HAP-1 (cell line): ENCODE data around the gene KCNAB1.

Experiments
- DNase-seq, 2 experiments: peaks; one replicate each; pipeline ENCODE4 v3.0.0-alpha.2; 2016 to 2020; ENCODE audit warnings: low spot score in 2 of 2
- H3K27me3 ChIP-seq: fragments of 250-450 bp; sonication (Bioruptor Pico); 2 replicates; pipeline ENCODE4 v1.5.1; 2020; ENCODE audit warnings: low read depth, mild to moderate bottlenecking, moderate library complexity
- H3K36me3 ChIP-seq: fragments of 250-450 bp; sonication (Bioruptor Pico); replicated peaks from 2 replicates; pipeline ENCODE4 v1.5.1; 2020; ENCODE audit warnings: mild to moderate bottlenecking
- H3K4me1 ChIP-seq: fragments of 250-450 bp; sonication (Bioruptor Pico); 2 replicates; pipeline ENCODE4 v1.5.1; 2020; ENCODE audit warnings: mild to moderate bottlenecking
- H3K4me3 ChIP-seq: fragments of 250-450 bp; sonication (Bioruptor Pico); 2 replicates; pipeline ENCODE4 v1.5.1; 2020; ENCODE audit warnings: mild to moderate bottlenecking, moderate library complexity
- H3K9me3 ChIP-seq: fragments of 250-450 bp; sonication (Bioruptor Pico); 2 replicates; pipeline ENCODE4 v1.5.1; 2020; ENCODE audit warnings: mild to moderate bottlenecking, moderate library complexity
- in situ Hi-C: fragments of 300-500 bp; cut with MboI; formaldehyde crosslinking; loops from 3 replicates; pipeline ENCODE4 v1.14.3; 2020; ENCODE audit warnings: low sequenced_read_pairs, inconsistent platforms, mixed read lengths

KCNAB1 gene

GRCh38 chr3:156379327-156379726, 258.9 kb downstream of the KCNAB1 start:
- Histone ChIP-seq H3K9me3 (no peaks in the 10 kb centered on the region), H3K4me3 (no peak overlapping the region), H3K27me3 (peaks cover 2% of the 10 kb centered on the region), H3K4me1 (no peaks in the 10 kb centered on the region), H3K36me3 (no peaks in the 10 kb centered on the region)
- DNase-seq = no peak
- in situ Hi-C loops = no loop called here

- in situ Hi-C loops = loop anchor here (10.0 kb wide), 1 partner anchor 226 kb away; no protein-coding TSS in a partner anchor
- Histone ChIP-seq H3K36me3 (no peaks in the 10 kb centered on the region), H3K4me1 (no peaks in the 10 kb centered on the region), H3K27me3 (peaks cover 19% of the 10 kb centered on the region), H3K9me3 (no peaks in the 10 kb centered on the region), H3K4me3 (no peak overlapping the region)
- DNase-seq = no peak
Measured at GRCh38 chr3:156381253-156381652, 260.9 kb downstream of the KCNAB1 start.

GRCh38 chr3:156382458-156383346, 262.3 kb downstream of the KCNAB1 start:
- H3K4me3 ChIP-seq = no peak overlapping the region
- H3K4me1 ChIP-seq = no peaks in the 10 kb centered on the region
- in situ Hi-C loops = loop anchor here (10.0 kb wide), 1 partner anchor 228 kb away; no protein-coding TSS in a partner anchor
- H3K36me3 ChIP-seq = no peaks in the 10 kb centered on the region
- H3K9me3 ChIP-seq = no peaks in the 10 kb centered on the region
- DNase-seq = peak; percentile 47 to 72
- H3K27me3 ChIP-seq = peaks cover 21% of the 10 kb centered on the region

DNA sequence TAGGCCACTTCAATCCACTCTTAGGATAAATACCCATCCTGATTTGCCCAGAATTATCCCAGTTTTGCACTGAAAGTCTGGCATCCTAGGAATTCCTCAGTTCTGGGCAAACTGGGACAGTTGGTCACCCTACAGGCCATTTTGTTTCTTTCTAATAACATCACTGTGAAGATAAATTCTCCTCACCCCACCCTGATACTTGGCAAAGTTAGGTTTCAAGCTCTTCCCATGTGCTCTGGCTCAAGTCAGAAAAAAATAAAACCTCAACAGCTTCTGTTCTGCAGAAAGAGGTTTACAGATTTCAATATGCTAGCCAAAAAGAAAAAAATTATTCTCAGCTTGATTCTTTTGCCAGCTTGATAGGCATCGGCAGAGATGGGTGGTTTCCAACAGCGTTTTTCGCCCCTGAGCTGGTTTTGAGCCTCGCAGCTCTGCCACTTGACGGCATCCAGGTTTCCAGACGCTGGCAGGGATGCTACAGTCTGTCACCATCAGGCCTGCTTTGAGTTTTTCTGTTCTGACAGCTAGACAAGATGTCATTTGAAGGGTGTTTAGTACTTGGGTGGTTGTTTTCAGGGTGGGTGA, 263.2 kb downstream of the KCNAB1 start:
- Histone ChIP-seq H3K36me3 (no peaks in the 10 kb centered on the region), H3K27me3 (peaks cover 21% of the 10 kb centered on the region), H3K9me3 (no peaks in the 10 kb centered on the region), H3K4me3 (no peak overlapping the region), H3K4me1 (no peaks in the 10 kb centered on the region)
- in situ Hi-C loops = loop anchor here (10.0 kb wide), 1 partner anchor 229 kb away; no protein-coding TSS in a partner anchor
- DNase-seq = no peak

DNA sequence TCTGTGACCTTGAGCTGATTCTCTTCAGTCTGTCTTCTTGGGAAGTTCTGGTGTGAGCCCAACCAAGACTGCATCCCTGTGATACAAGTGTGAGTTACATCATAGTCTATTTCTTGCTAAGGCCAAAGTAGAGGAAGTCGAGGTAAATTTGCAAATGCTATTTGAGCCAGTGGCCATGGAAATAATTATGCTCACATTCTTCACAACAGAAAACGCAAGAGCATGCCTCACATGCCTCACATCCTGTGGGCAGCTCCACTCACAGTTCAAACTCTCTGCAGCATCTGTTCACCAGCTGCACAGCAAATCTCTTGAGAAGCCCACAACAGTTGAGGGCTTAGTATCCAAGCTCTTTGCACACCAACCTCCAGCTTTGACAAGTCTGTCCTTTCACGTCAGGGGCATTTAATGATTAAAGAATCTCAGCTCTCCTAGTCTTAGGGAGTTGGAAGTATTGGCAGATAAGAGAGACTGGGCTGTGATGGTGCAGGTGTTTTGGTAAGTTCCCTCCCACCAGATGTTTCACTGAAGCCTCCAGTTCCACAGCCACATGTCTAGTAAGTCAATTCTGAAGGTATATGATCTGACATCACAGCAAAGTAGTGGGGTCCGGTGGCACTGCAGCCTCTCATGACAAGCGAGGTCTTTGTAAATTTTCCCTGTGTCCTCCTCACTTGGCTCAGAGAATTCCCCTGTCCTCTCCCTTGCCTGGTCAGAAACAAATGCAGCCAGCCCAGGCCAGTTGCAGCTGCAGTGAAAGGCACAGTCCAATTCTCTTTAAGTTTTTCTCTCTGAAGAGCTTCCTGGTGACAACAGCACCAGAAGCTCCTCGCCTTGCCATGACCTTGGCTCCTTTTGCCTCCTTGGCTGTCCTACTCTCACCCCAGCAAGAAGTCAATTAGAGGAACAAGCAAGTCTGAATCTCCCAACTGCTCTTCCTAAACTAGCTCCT, 268.4 kb downstream of the KCNAB1 start:
- Histone ChIP-seq H3K9me3 (no peaks in the 10 kb centered on the region), H3K36me3 (no peaks in the 10 kb centered on the region), H3K4me3 (no peak overlapping the region), H3K27me3 (peaks cover 25% of the 10 kb centered on the region), H3K4me1 (no peaks in the 10 kb centered on the region)
- DNase-seq = no peak
- in situ Hi-C loops = loop anchor here (10.0 kb wide), 1 partner anchor 234 kb away; no protein-coding TSS in a partner anchor

GRCh38 chr3:156389449-156389950, 269.1 kb downstream of the KCNAB1 start:
- Histone ChIP-seq H3K36me3 (no peaks in the 10 kb centered on the region), H3K4me1 (no peaks in the 10 kb centered on the region), H3K4me3 (no peak overlapping the region), H3K27me3 (peaks cover 23% of the 10 kb centered on the region), H3K9me3 (no peaks in the 10 kb centered on the region)
- in situ Hi-C loops = loop anchor here (10.0 kb wide), 1 partner anchor 235 kb away; no protein-coding TSS in a partner anchor
- no peak for DNase-seq

- Histone ChIP-seq H3K36me3 (no peaks in the 10 kb centered on the region), H3K4me1 (no peaks in the 10 kb centered on the region), H3K9me3 (no peaks in the 10 kb centered on the region), H3K4me3 (no peak overlapping the region), H3K27me3 (peaks cover 12% of the 10 kb centered on the region)
- in situ Hi-C loops = no loop called here
- DNase-seq = no peak
Measured at GRCh38 chr3:156390846-156391245, 270.5 kb downstream of the KCNAB1 start.

- Histone ChIP-seq H3K27me3 (peaks cover 6% of the 10 kb centered on the region; the same call in 1 of the 2 replicates), H3K4me3 (no peak overlapping the region), H3K9me3 (no peaks in the 10 kb centered on the region), H3K4me1 (no peaks in the 10 kb centered on the region), H3K36me3 (no peaks in the 10 kb centered on the region)
- no peak for DNase-seq
- in situ Hi-C loops = no loop called here
Measured at GRCh38 chr3:156395961-156396710, 275.8 kb downstream of the KCNAB1 start.

GRCh38 chr3:156396851-156397250, 276.5 kb downstream of the KCNAB1 start:
- Histone ChIP-seq H3K9me3 (no peaks in the 10 kb centered on the region), H3K4me3 (no peak overlapping the region), H3K4me1 (no peaks in the 10 kb centered on the region), H3K36me3 (no peaks in the 10 kb centered on the region), H3K27me3 (peaks cover 6% of the 10 kb centered on the region; the same call in 1 of the 2 replicates)
- DNase-seq = no peak
- in situ Hi-C loops = no loop called here

GRCh38 chr3:156397534-156397933, 277.2 kb downstream of the KCNAB1 start:
- in situ Hi-C loops = no loop called here
- no peak for DNase-seq
- no peak overlapping the region for H3K4me3 ChIP-seq
- no peaks in the 10 kb centered on the region for H3K9me3 ChIP-seq
- H3K27me3 ChIP-seq = peaks cover 1% of the 10 kb centered on the region; the same call in 1 of the 2 replicates
- H3K36me3 ChIP-seq = no peaks in the 10 kb centered on the region
- H3K4me1 ChIP-seq = no peaks in the 10 kb centered on the region

- H3K36me3 ChIP-seq = no peaks in the 10 kb centered on the region
- no peaks in the 10 kb centered on the region for H3K9me3 ChIP-seq
- DNase-seq = no peak
- H3K4me1 ChIP-seq = no peaks in the 10 kb centered on the region
- in situ Hi-C loops = no loop called here
- no peak overlapping the region for H3K4me3 ChIP-seq
- no peaks in the 10 kb centered on the region for H3K27me3 ChIP-seq
Measured at GRCh38 chr3:156400062-156400461, 279.7 kb downstream of the KCNAB1 start.

GRCh38 chr3:156400735-156401134, 280.4 kb downstream of the KCNAB1 start:
- Histone ChIP-seq H3K36me3 (no peaks in the 10 kb centered on the region), H3K4me1 (no peaks in the 10 kb centered on the region), H3K27me3 (no peaks in the 10 kb centered on the region), H3K4me3 (no peak overlapping the region), H3K9me3 (no peaks in the 10 kb centered on the region)
- in situ Hi-C loops = no loop called here
- no peak for DNase-seq
